ENCODE results near the gene LGR4.

- TF ChIP-seq POLR2A (IDR thresholded peaks at IDR 0.05): no peak
- TF ChIP-seq, protein P1, sequence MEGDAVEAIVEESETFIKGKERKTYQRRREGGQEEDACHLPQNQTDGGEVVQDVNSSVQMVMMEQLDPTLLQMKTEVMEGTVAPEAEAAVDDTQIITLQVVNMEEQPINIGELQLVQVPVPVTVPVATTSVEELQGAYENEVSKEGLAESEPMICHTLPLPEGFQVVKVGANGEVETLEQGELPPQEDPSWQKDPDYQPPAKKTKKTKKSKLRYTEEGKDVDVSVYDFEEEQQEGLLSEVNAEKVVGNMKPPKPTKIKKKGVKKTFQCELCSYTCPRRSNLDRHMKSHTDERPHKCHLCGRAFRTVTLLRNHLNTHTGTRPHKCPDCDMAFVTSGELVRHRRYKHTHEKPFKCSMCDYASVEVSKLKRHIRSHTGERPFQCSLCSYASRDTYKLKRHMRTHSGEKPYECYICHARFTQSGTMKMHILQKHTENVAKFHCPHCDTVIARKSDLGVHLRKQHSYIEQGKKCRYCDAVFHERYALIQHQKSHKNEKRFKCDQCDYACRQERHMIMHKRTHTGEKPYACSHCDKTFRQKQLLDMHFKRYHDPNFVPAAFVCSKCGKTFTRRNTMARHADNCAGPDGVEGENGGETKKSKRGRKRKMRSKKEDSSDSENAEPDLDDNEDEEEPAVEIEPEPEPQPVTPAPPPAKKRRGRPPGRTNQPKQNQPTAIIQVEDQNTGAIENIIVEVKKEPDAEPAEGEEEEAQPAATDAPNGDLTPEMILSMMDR (IDR thresholded peaks at IDR 0.05): no peak
Measured at GRCh38 chr11:27497911-27498310, 25.3 kb upstream of the LGR4 start.
